Mononuclear cell (primary cell): ENCODE measurements around the gene LGALS9. TPM values are rescaled to one million over a fixed set of nuclear protein-coding genes. Genes with fewer than 3 reads are reported as not detected.
"Not testable (repeated sequence)": the region's sequence is repeated elsewhere in the genome, so short reads cannot be mapped to it uniquely, and the experiment has no call there.

Source experiments
- H3K27me3 ChIP-seq: 2 replicates; pipeline ENCODE4 v1.6.0; 2011; ENCODE audit warnings: low read length, control low read depth; ENCODE audit not compliant: insufficient read depth
- H3K4me1 ChIP-seq: 2 replicates; pipeline ENCODE4 v1.5.1; 2011; ENCODE audit warnings: mild to moderate bottlenecking, low read length, control low read depth; ENCODE audit not compliant: insufficient read depth
- H3K4me3 ChIP-seq: 2 replicates; pipeline ENCODE4 v1.5.1; 2011; ENCODE audit warnings: mild to moderate bottlenecking, low read length, moderate library complexity
- H3K9me3 ChIP-seq: 2 replicates; pipeline ENCODE4 v1.5.1; 2011; ENCODE audit warnings: low read depth, mild to moderate bottlenecking, control low read depth, low read length
- total RNA-seq: library from RNA; depleted of rRNA; stranded (reverse); fragments of >200 nt; gene quantifications from one replicate; pipeline ENCODE4 v1.2.3, GENCODE V29; 2012

LGALS9 gene
- total RNA-seq, 1 donor: 61.1 TPM

- Histone ChIP-seq H3K4me1 (no peaks in the 10 kb centered on the region), H3K27me3 (no peaks in the 10 kb centered on the region), H3K9me3 (no peaks in the 10 kb centered on the region), H3K4me3 (no peak overlapping the region)
Measured at GRCh38 chr17:27651411-27652345, 20.7 kb downstream of the LGALS9 start.

DNA sequence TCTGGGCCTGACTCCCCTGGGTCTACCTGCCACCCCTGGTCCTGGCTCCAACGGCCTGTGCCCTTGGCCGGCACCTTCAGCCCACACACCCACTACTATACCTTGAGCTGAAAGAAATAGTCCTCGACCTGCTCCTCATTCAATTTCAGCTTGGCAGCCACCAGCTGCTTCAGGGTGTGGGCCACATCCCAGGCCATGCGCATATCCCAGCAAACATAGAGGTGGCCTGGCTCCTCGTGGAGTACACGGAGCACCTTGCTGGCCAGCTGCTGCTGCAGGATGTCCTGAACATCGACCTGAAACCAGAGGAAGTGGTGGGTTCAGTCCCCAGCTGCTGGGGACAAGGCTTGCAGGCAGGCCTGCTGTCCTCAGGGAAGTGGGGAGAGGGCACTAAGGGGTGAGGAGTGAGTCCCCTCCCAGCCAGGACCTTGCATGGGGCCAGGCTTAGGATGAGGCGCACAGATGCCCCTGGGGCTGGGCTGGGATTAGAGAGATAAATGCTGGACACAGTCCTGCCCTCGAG, 22.5 kb downstream of the LGALS9 start:
- H3K4me1 ChIP-seq, H3K27me3 ChIP-seq, H3K9me3 ChIP-seq, H3K4me3 ChIP-seq: not testable (repeated sequence)

- no peaks in the 10 kb centered on the region for H3K4me1 ChIP-seq
- no peaks in the 10 kb centered on the region for H3K27me3 ChIP-seq
- no peaks in the 10 kb centered on the region for H3K9me3 ChIP-seq
- no peak overlapping the region for H3K4me3 ChIP-seq
Measured at GRCh38 chr17:27654136-27654535, 23.1 kb downstream of the LGALS9 start.

DNA sequence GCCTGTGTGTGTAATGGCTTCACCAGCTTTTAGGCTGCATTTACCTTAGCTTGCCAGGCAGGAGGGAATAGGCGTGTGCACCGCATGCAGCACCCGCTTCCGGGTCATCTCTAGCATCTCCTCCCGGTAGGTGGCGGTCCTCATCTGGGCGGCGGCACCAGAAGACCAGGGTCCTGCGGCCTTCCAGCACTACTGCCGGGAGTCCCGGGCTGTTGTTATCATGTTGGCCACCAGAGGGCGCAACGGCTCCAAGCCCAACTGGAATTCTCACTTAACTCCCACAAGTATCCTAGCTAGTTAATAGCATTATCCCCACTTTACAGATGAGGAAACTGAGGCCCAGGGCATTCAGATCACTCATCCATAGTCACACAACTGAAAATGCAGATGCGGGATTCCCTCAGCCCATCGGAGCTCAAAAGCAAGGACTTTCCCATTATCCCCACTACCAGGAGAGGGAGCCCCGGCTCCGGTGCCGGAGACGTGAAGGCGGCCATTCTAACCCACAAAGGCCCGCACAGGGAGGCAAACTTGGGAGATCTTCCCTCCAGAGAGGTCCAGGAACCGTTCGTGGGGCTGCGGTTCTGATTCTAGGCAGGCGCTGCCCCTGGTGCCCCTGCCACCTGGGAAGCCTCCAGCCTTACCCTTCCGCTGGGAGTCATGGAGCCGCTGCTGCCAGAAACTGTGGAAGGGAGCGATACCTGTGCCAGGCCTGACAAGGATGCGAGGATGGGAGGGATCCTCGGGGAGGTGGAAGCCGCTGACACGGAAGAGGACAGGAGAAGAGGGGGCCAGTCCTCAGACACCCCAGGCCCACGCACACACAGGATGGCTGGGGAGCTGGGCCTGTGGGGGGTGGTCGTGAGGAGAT, 23.9 kb downstream of the LGALS9 start:
- Histone ChIP-seq H3K4me1 (no peaks in the 10 kb centered on the region), H3K27me3 (no peaks in the 10 kb centered on the region), H3K4me3 (no peak overlapping the region), H3K9me3 (no peaks in the 10 kb centered on the region)

GRCh38 chr17:27655525-27656111, 24.6 kb downstream of the LGALS9 start:
- not testable (repeated sequence) for H3K27me3 ChIP-seq, H3K4me1 ChIP-seq, H3K4me3 ChIP-seq, H3K9me3 ChIP-seq

GRCh38 chr17:27656620-27657019, 25.6 kb downstream of the LGALS9 start:
- H3K9me3 ChIP-seq, H3K4me1 ChIP-seq, H3K27me3 ChIP-seq, H3K4me3 ChIP-seq: not testable (repeated sequence)

- Histone ChIP-seq H3K27me3 (no peaks in the 10 kb centered on the region), H3K4me1 (no peaks in the 10 kb centered on the region), H3K9me3 (no peaks in the 10 kb centered on the region), H3K4me3 (no peak overlapping the region)
Measured at GRCh38 chr17:27657620-27658019, 26.6 kb downstream of the LGALS9 start.

GRCh38 chr17:27659683-27660082, 28.7 kb downstream of the LGALS9 start:
- H3K27me3 ChIP-seq: no peaks in the 10 kb centered on the region

DNA sequence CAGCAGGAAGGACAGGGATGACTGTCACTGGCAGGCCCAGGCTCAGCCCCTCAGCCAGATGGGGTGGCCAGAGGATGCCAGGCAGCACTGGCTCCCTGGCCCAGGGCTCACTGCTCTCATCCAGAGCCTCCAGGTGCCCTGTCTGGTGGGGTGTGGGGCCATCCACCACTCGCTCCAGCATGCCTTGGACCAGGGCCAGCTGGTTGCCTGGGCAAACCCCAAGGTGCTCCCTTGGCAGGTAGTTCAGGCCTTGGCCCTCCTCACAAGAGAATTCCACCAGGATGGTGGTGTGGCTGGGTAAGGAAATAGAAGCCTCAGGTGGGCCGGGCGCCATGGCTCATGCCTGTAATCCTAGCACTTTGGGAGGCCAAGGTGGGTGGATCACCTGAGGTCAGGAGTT, 29.4 kb downstream of the LGALS9 start:
- H3K27me3 ChIP-seq: no peaks in the 10 kb centered on the region
- no peaks in the 10 kb centered on the region for H3K9me3 ChIP-seq
- H3K4me3 ChIP-seq: no peak overlapping the region
- H3K4me1 ChIP-seq: no peaks in the 10 kb centered on the region

More at GRCh38 chr17:27659683-27660082, 28.7 kb downstream of the LGALS9 start:
- Histone ChIP-seq H3K9me3 (no peaks in the 10 kb centered on the region), H3K4me1 (no peaks in the 10 kb centered on the region), H3K4me3 (no peak overlapping the region)

DNA sequence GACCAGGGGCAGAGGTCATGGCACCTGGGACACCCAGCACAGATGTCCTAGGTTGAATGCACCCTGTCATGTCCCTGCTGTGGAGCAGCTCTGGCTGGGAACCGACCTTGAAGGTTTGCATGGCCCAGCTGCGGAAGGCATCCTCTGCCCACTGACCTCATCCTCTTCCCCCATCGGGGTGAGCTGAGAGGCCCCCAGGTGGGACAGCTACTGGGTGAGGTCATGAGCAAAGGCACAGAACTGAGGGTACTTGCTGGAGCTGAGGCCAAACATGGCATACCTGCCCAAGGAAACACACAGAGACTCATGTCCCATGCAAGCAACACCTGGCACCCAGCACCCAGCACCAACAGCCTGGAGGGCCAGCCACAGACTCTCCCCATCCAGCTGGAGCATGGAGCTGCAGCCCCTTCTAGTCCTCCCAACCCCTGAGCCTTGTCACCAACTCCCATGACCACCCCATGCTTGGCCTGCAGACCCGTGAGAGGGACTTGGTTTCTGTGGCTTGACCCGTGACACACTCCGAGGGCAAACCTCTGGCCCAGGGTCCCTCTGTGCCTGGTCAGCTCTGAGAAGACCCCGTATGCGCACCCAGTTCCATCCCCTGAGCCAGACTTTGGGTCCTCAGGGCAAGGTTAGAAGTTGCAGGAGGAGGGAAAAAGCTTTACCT, 33.1 kb downstream of the LGALS9 start:
- no peaks in the 10 kb centered on the region for H3K27me3 ChIP-seq

DNA sequence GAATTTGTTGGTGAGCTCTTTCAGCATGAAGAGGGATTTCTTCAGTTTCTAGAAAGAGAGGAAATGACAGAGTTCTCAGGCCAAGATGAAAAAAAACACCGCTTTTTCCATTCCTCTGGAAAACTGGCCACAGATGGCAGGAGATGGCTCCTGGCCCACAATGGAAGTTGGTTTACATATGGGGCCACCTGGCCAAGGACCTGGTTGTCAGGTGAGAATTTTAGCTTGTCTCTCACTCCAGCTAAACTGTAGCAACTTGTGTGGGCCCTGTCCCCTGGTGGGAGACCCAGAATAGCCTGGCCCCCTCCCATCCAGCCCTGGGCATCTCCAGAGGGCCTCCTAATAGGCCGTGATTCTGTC, 33.6 kb downstream of the LGALS9 start:
- H3K4me3 ChIP-seq: no peak overlapping the region
- H3K27me3 ChIP-seq: no peaks in the 10 kb centered on the region
- no peaks in the 10 kb centered on the region for H3K9me3 ChIP-seq
- no peaks in the 10 kb centered on the region for H3K4me1 ChIP-seq

More for the DNA sequence above, 33.1 kb downstream of the LGALS9 start:
- no peaks in the 10 kb centered on the region for H3K4me1 ChIP-seq
- no peak overlapping the region for H3K4me3 ChIP-seq
- no peaks in the 10 kb centered on the region for H3K9me3 ChIP-seq

GRCh38 chr17:27665549-27665948, 34.6 kb downstream of the LGALS9 start:
- Histone ChIP-seq H3K9me3 (no peaks in the 10 kb centered on the region), H3K27me3 (no peaks in the 10 kb centered on the region), H3K4me3 (no peak overlapping the region), H3K4me1 (no peaks in the 10 kb centered on the region)

DNA sequence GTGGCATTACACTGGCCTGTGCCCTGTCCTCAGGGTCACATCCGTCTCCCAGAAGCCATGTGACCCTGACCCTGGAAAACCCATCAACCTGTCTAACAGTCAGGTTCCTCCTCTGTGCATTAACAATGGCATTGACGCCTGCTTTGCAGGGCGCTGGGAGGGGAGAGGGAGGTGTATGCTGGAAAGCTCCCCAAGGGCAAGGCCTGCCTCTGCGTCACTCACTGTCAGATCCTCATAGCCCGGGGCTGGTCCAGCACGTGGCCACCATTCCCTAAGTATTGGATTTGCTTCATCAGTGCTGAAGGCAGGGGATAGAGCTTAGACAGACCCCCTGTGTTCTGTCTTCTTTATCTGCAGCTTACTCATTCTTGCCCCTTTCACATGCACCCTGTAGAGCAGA, 35.3 kb downstream of the LGALS9 start:
- not testable (repeated sequence) for H3K4me3 ChIP-seq, H3K9me3 ChIP-seq, H3K27me3 ChIP-seq, H3K4me1 ChIP-seq

- Histone ChIP-seq H3K27me3 (no peaks in the 10 kb centered on the region), H3K9me3 (no peaks in the 10 kb centered on the region), H3K4me1 (no peaks in the 10 kb centered on the region), H3K4me3 (no peak overlapping the region)
Measured at GRCh38 chr17:27666831-27667560, 36.0 kb downstream of the LGALS9 start.
